GM18951 (cell line): ENCODE data around the gene MLPH.

Experiments
- POLR2A ChIP-seq: IDR thresholded peaks from 4 replicates; pipeline ENCODE4 v1.6.1; 2011; ENCODE audit warnings: mild to moderate bottlenecking; ENCODE audit not compliant: insufficient read length, insufficient read depth; ENCODE audit errors: extremely low read depth
- in situ Hi-C: fragments of 300-500 bp; cut with MboI; formaldehyde crosslinking; loops from one replicate; pipeline ENCODE4 v1.12.0; 2022; ENCODE audit warnings: low sequenced_read_pairs, mixed read lengths, inconsistent platforms; ENCODE audit not compliant: unreplicated experiment

The MLPH gene

GRCh38 chr2:237514474-237515130, 27.6 kb downstream of the MLPH start:
- no peak for TF ChIP-seq POLR2A
- in situ Hi-C loops: loop anchor here (5.0 kb wide), 1 partner anchor 58 kb away; no protein-coding TSS in a partner anchor

GRCh38 chr2:237515166-237515565, 28.1 kb downstream of the MLPH start:
- no peak for TF ChIP-seq POLR2A
- in situ Hi-C loops: no loop called here

- in situ Hi-C loops: no loop called here
- TF ChIP-seq POLR2A: no peak
Measured at GRCh38 chr2:237515621-237516275, 28.7 kb downstream of the MLPH start.

GRCh38 chr2:237517163-237517562, 30.1 kb downstream of the MLPH start:
- TF ChIP-seq POLR2A: no peak
- in situ Hi-C loops: no loop called here

GRCh38 chr2:237517990-237518389, 30.9 kb downstream of the MLPH start:
- in situ Hi-C loops: no loop called here
- TF ChIP-seq POLR2A: no peak

- no peak for TF ChIP-seq POLR2A
- in situ Hi-C loops: no loop called here
Measured at GRCh38 chr2:237519506-237520245, 32.6 kb downstream of the MLPH start.

GRCh38 chr2:237520290-237520689, 33.2 kb downstream of the MLPH start:
- TF ChIP-seq POLR2A: no peak
- in situ Hi-C loops: no loop called here

- in situ Hi-C loops: no loop called here
Measured at GRCh38 chr2:237524631-237525030, 37.6 kb downstream of the MLPH start.

GRCh38 chr2:237525559-237526157, 38.6 kb downstream of the MLPH start:
- in situ Hi-C loops: no loop called here
- no peak for TF ChIP-seq POLR2A

More at GRCh38 chr2:237524631-237525030, 37.6 kb downstream of the MLPH start:
- TF ChIP-seq POLR2A: no peak

- in situ Hi-C loops: no loop called here
- TF ChIP-seq POLR2A: no peak
Measured at GRCh38 chr2:237527233-237527632, 40.2 kb downstream of the MLPH start.

- in situ Hi-C loops: no loop called here
- TF ChIP-seq POLR2A: no peak
Measured at GRCh38 chr2:237527766-237528165, 40.7 kb downstream of the MLPH start.

GRCh38 chr2:237529452-237530402, 42.7 kb downstream of the MLPH start:
- in situ Hi-C loops: no loop called here

More at GRCh38 chr2:237529452-237530402, 42.7 kb downstream of the MLPH start:
- no peak for TF ChIP-seq POLR2A
